Loucy (cell line): ENCODE data around the gene PHLDB2.

Experiments used
- EZH2phosphoT487 ChIP-seq: fragments of 200-600 bp; IDR thresholded peaks from 2 replicates; pipeline ENCODE4 v1.6.1; 2018; ENCODE audit warnings: antibody characterized with exemption, mild to moderate bottlenecking, moderate library complexity, borderline replicate concordance
- TF ChIP-seq, protein P1 (sequence below): fragments of 200-600 bp; sonication (generic); conservative IDR thresholded peaks from 2 replicates; pipeline ENCODE4 v1.5.1; 2014; ENCODE audit warnings: mild to moderate bottlenecking, antibody characterized with exemption, low read length

DNA sequence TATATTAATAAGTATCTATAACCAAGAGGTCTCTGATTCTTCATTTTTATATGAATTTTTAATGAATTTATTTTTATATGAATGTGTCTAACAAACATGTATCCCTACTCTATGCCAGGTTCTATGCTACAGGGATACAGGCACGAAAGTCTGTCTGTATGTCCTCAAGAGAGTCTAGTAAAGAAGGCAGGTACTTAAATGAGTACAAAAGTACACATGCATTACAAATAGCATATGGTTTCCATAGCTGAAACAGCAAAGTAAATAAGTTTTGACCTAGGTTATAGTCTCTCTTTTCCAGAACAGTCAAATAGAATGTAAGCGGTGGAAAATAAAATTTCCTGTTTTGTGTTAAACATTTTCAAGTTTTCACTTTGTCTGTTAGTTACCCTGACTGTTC, 106.4 kb downstream of the PHLDB2 start:
- TF ChIP-seq, protein P1, sequence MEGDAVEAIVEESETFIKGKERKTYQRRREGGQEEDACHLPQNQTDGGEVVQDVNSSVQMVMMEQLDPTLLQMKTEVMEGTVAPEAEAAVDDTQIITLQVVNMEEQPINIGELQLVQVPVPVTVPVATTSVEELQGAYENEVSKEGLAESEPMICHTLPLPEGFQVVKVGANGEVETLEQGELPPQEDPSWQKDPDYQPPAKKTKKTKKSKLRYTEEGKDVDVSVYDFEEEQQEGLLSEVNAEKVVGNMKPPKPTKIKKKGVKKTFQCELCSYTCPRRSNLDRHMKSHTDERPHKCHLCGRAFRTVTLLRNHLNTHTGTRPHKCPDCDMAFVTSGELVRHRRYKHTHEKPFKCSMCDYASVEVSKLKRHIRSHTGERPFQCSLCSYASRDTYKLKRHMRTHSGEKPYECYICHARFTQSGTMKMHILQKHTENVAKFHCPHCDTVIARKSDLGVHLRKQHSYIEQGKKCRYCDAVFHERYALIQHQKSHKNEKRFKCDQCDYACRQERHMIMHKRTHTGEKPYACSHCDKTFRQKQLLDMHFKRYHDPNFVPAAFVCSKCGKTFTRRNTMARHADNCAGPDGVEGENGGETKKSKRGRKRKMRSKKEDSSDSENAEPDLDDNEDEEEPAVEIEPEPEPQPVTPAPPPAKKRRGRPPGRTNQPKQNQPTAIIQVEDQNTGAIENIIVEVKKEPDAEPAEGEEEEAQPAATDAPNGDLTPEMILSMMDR: no peak
- no peak for TF ChIP-seq EZH2phosphoT487
